Natural killer cell treated with Interleukin-12 subunit alpha and Interleukin-12 subunit beta and Interleukin-15 and Interleukin-18, amount 100 ng/mL, for 72 hours (primary cell): ENCODE data around the gene LIPG. TPM values are rescaled to one million over a fixed set of nuclear protein-coding genes. Genes with fewer than 3 reads are reported as not detected.

Experiments
- total RNA-seq, 2 donors: library from RNA; stranded (reverse); gene quantifications; one replicate each; pipeline ENCODE4 v1.2.3, GENCODE V29; 2022

LIPG gene
- total RNA-seq, 2 donors from 2014 or later = 0.19 TPM; not detected in 1

Other genes starting within 250 kb of the LIPG start
- 100 to 1,000 TPM in 1 of 2 donors, 10 to 100 TPM in 1; 75.4 to 117 TPM for gene DYM, start 101.4 kb upstream of the LIPG start, total RNA-seq
- gene C18orf32, start 74.8 kb upstream of the LIPG start, total RNA-seq = 10 to 100 TPM; 14.4 to 40.8 TPM
- 1,000 to 10,000 TPM; 1,051 to 1,176 TPM for gene RPL17, start 69.6 kb upstream of the LIPG start, total RNA-seq